Measurements from ENCODE around the gene CYSTM1.

The CYSTM1 gene

DNA sequence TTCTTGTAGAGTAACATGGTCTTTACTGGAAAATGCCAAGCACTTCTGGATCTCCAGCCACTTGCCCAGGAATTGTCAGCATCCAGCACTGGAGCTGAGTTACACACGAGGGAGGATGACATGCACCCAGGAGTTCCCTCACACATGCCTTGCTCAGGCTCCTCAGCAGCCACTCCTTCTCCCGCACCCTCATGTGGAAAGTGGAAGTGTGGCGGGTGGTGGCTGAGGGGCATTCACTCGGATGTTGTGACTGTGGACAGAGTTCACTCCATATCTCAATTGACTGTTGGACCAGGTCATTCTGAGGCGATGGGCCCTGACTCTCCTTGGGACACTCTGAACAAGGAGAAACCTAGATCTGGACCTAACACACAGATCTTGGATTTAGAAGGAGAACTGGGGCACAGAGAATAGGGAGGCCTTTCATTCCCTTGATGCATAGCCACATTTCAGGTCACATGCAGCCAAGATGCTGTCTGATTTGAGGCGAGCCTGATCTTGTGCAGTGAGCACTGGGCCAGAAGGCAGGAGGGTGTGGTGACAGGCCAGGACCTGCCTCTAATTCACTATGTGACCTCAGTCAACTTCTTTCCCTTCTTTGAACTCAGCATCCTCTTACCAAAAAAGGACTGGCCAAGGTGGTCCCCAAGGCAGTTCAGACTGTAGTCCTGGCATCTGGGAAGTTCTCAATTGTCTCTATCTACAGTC lies 62.1 kb downstream of the CYSTM1 start:
- no peak for DNase-seq (ENCODE audit: low read depth)

DNA sequence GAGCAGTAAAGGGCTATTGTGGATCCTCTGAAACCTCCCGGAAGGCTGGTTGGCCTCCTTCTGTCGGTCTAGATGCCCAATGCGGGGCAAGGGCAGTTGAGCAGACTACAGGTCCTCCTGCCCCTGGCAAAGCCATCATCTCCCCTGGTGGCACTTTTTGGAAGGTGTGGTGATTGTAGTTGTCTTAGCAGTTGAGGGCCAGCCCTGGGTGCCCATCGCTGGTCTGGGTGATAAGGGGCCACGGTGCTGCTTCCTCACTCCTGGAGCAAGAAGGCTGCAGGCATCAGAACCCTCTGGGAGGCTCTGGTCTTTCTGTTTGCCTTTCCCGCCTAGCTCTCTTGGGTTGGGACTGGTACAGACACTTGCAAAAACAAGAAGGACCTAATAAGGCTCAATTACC lies 63.8 kb downstream of the CYSTM1 start:
- no peak for DNase-seq (ENCODE audit: low read depth)

DNA sequence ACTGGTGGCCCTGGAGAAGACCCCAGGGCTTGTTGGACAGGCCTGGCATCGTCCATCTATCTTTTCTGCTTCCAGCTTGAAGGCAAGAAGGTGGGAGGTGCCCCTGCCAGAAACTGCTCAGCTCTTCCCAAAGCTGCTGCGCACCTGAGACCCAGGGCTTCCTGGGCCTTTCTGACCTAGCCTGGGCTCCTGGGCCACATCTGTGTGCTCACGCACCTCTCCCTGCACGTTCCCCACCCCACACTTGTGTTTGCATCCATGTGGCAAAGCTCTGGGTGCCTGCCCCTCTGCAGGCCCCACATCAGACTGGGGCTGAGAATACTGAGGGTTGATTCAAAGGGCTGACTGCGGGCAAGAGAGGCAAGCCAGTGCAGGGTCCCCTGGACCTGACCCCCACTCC lies 64.5 kb downstream of the CYSTM1 start:
- DNase-seq (ENCODE audit: low read depth): no peak

DNA sequence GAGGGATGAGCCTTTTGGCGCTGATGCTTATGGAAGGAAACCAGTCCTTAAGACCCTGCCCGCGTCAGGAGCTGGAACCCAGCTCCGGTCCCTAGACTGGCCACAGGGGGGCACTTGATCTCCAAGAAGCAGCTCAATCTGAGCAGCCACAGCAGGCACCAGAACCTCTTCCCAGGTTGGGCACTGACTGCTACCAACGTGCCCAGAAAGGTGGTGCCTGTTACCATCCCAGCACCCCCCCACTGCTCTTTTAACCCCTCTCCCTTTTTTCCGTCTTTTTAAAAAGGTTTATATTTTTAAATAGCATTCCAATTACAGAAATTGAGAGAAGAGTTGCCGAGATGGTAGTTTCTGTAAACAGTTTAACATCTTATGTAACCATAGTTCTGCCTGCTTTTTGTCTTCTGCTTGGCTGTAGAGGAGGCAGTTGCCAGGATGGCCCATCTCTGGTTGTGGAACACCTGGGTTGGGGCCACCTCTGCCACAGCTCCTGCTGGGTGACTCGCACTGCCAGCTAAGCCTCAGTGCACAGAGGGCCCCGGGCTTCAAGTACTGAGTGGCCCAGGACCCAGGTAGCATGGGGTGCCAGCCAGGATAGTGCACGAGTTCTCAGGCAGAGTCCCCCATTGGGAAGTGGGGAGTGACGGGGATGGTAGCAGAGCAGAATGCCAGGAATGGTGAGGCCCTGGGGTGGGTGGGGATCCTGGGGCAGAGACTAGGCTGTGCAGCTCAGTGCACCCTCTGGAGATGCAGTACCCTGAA lies 65.1 kb downstream of the CYSTM1 start:
- peak; percentile 80 for DNase-seq (ENCODE audit: low read depth)

DNA sequence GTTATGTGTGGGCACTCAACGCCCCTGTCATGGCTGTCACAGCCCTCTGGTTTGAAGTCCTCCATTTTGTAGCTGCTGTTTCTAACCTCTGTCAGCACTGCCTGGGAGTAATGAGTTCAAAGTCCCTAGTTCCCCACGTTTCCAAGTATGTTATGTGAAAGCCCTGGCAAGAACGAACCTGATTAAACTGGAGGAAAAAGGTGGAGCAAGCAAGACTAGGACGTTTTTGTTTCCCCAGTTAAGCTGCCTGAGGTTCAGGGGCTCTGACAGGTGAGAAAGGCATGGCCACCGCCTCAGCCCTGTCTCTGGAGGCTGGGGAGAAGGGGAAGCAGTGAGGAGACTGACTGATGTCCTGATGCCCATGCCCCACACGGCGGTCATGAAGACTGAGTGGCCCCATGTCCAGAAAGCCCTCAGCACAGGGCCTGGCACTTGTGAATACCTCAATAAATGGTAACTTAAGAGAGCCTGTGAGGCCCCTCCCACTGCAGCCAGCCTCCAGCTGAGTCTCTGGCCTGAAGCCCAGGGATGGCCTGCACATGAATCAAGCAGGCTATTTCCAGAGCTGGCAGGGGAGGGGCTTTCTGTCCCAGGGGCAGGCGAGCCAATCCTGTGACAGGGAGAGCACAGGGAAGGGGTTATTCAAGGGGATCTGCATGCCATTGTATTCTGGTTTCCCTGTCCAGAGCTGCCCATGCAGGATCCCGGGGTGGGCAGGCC lies 66.2 kb downstream of the CYSTM1 start:
- peak; percentile 89 for DNase-seq (ENCODE audit: low read depth)

DNA sequence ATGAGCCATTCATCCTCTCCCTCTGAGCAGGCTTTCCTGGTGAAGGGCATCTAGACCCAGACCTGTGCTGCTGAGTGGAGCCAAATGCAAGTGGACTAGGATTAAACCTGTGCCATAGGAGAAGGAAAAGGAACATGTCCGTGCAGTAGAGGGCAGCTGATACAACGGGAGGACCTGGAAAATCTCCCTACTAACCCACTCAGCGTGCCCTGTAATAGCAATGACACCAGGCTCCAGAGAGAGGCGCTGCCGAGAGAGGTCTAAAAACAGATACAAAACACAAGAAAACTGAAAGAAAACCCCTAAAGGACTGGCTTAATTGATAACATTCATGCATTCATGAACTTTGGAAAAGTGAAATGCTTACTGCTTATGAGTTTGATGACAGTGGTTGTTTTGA lies 67.1 kb downstream of the CYSTM1 start:
- DNase-seq (ENCODE audit: low read depth): peak; percentile 52

DNA sequence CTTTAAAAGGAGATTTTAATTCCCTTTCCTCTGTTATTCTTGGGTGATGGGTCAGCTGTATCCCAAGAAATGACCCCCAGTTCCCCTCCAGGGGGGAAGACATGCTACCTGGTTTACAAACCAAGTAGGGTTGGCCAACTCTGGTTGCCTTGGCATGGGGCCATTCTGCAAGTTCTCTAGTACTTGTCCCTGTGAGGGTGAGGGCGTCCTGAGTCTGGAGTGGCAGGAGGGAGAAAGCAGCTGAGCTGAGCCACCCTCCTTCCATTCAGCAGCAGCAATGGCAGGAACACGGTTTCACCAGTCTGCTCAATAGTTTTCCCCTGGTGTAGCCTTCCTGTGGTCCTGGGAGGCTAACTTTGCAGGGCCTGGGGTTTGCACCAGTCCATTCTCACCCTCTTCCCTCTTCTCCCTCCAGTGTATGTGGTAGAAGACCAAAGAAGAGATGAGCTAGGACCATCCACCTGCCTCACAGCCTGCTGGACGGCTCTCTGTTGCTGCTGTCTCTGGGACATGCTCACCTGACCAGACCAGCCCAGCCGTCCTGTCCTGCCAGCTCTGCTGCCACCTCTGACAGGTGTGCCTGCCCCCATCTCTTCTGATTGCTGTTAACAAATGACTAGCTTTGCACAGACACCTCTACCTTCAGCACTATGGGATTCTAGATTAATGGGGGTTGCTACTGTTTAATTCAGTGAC lies 68.0 kb downstream of the CYSTM1 start:
- no peak for DNase-seq (ENCODE audit: low read depth)

DNA sequence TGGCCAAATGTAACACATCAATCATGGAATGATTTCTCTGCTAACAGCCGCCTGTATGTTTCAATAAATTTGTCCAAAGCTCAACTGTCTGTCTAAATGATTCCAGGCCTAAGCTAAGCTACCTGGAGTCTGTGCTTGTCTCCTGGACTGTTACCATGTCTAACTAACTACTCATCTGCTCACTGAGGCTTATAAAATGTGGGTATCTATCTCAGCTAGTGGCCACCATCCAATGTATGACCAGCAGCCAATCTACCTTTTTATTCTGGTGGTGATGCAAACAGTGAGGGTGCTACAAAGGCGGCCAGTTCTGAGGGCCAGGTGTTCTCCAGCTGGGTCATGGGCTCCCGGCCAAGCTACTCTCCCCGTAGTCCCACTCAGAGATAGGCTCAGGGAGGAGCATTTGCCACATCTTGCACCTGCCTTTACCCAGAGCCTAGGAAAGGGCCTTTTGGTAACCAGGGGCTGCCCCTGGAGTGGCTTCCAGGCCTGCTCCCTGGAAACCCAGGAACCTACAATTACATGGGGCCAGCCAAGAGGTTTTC lies 68.8 kb downstream of the CYSTM1 start:
- no peak for DNase-seq (ENCODE audit: low read depth)

DNA sequence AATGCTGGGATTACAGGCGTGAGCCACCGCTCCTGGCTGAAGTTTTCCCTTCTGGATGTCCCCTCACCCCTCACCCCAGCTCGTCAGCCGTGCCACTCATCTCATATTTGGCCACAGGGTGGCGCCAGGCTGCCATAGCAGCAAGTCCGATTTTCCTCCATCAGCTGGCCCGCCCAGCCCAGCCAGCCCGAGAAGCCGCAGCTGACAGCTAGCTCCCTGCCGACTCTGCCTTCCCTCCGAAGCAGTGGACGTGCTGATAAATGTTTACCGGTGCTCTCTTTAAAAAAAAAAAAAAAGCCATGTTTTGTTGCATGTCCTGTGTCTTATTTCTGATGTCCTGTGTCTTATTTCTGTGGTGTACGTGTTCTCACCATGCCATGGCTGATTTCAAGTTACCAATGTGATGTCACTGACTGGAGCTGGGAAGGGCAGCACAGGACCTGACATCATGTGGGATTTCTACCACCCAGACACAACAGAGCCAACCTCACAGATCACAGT lies 69.6 kb downstream of the CYSTM1 start:
- DNase-seq (ENCODE audit: low read depth): peak; percentile 95

DNA sequence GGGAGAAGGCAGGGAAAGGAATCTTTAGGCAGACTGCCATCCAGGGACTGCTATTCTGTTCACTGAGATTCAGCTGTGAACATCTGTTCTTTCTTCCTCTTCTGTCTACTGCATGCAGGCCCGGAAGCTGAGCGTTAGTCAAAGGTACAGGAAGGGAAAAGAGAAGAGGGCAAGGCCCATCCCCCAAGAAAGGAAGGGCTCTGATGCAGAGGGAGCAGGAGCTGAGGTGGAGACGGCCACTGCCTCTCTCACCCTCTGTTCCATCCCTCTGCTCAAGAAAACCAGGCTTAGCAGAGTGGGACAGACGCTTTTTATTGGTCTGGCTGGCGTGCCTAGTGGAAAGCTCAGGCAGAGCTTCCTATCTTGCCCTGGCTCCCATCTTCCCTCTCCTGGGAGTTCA lies 70.4 kb downstream of the CYSTM1 start:
- DNase-seq (ENCODE audit: low read depth): peak; percentile 68

DNA sequence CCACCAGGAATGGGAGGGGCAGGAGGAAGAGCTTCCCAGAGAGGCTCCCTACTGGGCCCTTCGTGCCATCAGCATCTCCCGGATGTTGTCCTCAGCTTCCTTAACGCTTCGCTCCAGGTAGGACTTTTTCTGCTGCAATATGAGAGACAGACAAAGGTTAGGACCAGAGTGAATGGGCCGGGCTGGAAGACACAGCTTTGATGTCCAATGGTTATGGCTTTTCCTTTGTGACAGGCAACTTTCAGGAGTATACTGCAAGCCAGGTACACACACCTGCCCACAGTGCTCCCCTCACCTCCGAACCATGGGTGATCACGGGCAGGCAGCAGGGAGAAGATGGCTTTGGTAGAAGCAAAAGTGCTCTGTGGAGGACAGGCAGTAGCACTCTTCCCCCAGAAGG lies 70.9 kb downstream of the CYSTM1 start:
- no peak for DNase-seq (ENCODE audit: low read depth)

DNA sequence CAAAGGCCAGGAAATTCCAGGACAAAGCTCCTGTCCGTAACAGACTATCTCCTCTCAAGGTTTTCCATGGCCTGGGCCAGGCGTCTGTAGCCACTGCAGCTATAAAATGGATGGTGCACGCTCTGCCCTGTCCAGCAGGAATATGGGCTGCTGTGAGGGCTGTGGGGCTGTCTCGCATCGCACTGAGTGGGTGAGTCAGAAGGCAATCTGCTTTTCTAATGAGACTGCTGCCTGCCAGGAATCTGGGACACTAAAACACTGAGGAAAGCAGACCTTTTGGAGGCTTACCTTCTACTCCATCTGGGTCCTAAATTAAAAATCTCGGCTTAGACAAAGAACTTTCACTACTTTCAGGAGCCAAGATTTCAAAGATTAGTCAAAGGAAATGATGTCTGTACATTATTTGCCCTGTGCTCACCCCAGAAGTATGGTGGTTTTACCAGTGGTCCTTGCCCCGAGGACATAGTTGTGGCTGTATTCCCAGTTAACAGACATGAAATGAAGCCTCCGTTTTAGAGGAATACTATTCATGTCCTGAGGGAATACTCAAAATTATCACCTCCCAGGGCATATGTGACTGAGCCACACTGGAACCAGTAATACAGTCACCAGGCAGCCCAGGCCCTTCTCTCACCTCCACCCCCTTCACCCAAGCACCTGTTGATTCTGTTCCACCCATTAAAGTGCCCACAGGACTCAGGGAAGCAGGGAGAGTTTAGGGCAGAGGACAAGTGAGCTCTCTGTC lies 71.6 kb downstream of the CYSTM1 start:
- peak; percentile 90 for DNase-seq (ENCODE audit: low read depth)

DNA sequence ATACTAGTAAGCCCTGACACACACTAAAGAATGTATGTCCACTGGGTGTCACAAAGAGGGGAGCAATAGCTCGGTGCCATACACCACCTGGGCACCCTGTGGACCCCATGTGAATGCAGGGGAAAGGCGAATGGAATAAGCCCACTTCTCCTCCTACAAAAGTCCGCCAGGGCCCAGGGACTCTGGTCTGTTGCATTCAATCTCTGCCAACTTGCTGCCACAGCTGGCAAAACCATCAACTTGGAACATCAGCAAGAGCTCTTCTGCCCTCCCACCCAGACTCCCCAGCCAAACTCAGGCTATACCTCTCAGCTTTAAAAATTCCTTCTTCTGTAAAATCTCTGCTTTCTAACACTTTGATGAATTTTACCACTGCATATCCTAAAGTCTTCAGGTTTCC lies 73.4 kb downstream of the CYSTM1 start:
- no peak for DNase-seq (ENCODE audit: low read depth)

DNA sequence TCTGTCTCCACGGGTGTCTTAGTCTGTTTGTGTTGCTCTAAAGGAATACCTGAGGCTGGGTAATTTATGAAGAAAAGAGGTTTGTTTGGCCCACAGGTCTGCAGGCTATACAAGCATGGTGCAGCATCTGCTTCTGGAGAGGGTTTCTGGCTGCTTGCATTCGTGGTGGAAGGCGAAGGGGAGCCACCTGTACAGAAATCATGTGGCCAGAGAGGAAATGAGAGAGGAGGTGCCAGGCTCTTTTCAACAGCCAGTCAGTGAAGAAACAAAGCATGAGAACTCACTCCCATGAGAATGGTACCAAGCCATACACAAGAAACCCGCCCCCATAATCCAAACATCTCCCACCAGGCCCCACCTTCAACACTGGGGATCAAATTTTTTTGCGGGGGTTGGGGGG lies 74.5 kb downstream of the CYSTM1 start:
- DNase-seq (ENCODE audit: low read depth): no peak

DNA sequence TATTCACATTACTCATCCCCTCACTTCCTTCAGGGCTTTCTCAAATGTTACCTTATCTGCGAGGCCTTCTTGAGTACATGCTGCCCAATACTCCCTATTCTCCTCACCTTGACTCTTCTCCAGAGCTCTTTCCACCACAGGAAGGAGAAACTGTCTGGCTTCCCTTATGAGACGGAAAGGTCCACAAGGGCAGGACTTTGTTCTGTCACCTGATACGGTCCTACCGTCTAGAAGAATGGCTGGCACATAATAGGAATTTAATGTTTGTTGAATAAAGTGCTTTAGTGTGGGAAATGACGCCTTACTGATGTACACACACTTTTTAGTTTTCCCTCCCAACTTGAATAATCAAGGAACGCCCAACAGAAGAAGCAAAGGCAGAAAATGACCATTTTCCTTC lies 75.4 kb downstream of the CYSTM1 start:
- DNase-seq (ENCODE audit: low read depth): no peak

DNA sequence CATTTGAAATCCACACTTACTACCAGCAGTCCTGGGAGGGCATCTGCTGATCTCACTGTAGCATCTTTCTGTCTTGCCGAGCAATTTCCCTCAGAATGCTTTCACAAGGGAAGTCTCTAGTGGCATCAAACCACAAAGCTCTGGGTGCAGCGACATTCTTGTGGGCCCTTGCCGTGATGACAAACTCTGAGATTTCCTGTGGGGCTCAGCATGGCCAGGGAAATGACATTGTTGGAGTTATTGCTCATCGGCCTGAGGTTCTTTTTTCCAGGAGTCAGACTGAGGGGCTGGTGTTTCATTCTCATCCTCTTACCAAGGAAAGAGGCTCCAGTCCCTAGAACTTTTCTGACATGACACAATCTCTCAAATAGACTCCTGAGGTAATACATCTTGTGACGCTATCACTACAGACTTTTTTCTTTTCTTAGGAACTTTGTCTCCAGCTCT lies 76.6 kb downstream of the CYSTM1 start:
- DNase-seq (ENCODE audit: low read depth): peak; percentile 99

DNA sequence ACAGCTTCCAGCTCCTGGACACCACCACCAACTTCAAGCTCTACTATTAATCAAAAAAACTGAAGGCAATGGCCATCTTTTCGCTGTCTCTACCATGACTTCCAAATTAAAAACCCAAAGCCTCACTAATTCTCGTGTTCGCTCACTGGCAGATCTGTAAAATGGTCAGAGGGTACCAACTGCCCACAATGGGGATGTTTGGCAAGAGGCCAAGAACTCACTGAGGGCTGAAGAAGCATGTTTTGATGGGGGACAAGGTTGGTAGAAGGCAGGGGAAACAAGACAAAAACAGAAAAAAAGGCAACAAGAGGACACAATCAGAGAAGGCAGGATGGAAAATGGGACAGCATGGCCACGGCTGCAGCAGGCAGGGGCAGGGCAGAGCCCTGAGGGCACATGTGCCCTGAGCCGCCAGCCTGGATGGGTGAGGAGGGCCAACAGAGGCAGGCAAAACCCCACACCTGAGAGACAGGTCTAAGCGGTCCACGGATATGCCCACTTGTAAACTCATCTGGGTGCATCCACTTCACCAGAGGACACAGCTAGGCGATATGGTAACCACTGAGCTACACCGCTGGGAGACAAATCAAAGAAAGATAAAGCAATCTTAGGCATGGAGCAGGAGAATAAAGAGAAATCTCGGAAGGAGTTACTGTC lies 77.6 kb downstream of the CYSTM1 start:
- no peak for DNase-seq (ENCODE audit: low read depth)

DNA sequence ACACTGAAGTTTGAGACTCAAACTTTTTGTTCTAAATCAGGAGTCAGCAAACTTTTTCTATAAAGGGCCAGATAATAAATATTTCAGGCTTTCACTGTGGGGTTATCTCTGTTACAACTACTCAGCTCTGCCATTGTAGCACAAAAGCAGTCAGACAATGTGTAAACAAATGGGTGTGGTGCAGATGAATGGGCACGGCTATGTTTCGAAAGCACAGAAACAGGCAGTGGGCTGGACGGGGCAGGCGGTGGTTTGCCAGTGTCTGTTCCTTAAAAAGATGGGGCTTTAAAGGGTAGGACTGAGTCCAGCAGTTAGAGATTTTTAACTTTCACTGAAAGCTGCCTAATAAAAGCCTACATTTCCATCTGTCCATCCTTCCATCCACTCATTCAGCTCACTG lies 79.0 kb downstream of the CYSTM1 start:
- peak; percentile 48 for DNase-seq (ENCODE audit: low read depth)

DNA sequence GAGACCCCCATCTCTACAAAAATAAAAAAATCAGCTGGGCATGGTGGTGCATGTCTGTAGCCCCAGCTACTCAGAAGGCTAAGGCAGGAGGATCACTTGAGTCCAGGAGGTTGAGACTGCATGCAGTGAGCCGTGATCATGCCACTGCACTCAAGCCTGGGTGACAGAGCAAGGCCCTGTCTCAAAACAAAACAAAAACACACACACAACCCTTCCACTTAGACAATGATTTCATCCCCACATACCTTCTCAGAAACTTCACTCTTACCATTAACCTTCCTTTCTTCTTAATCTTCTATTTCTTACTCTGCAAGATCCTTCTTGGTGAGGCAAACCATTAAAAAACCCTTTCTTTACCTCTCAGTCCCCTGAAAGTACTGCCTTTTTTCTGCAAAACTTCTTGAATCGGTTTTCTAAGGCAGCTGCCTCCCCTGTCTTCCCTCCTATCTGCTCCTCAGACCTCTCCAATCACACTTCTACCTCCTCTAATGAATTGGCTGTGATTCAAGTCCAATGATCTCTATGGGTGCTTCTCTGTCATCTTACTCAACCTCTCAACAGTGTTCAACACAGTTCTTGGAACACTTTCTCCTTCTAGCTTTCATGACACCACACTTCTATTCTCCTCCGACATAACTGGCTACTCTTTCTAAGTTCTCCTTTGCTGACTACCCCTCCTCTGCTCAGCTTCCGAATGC lies 80.6 kb downstream of the CYSTM1 start:
- DNase-seq (ENCODE audit: low read depth): no peak

DNA sequence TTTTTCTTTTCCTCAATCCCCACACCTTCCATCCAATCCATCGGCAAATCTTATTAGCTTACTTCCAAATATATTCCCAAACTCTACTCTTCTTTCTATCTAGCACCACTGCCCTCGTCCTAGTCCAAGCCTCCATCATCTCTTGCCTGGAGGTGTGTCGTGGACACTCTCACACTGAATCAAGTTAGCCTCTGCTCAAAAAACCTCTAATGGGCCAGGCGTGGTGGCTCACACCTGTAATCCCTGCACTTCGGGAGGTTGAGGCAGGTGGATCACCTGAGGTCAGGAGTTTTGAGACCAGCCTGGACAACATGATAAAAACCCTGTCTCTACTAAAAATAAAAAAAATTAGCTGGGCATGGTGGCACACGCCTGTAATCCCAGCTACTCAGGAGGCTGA lies 81.7 kb downstream of the CYSTM1 start:
- DNase-seq (ENCODE audit: low read depth): no peak

Measured in ELR (cell line).